Endothelial cell of umbilical vein (primary cell): Measurements from ENCODE around the gene RBM20. TPM values are rescaled to one million over a fixed set of nuclear protein-coding genes. Genes with fewer than 3 reads are reported as not detected.

Experiments
- BruUV-seq: library from RNA; stranded (reverse); fragments of 400-500 nt; replicated peaks from 2 replicates; lab custom pipeline; 2021; lab: Mats Ljungman, UMichigan
- CTCF ChIA-PET: fragments of 300-600, 350-600 bp; sonication (Branson Sonifier 250); formaldehyde crosslinking; loops from one replicate; lab custom pipeline; 2021; ENCODE audit warnings: antibody characterized with exemption, inconsistent platforms; lab: Charles Lee
- POLR2A ChIA-PET: fragments of 300-600, 350-600 bp; sonication (Branson Sonifier 250); formaldehyde crosslinking; loops from one replicate; lab custom pipeline; 2021; ENCODE audit warnings: antibody characterized with exemption, inconsistent platforms; lab: Charles Lee
- DNase-seq: peaks from one replicate; pipeline ENCODE4 v3.0.0-alpha.2; 2011; ENCODE audit warnings: low read depth, low spot score
- FAIRE-seq: peaks from 2 replicates; lab custom pipeline; 2011; peaks lifted over from hg19 to GRCh38; lab: Jason Lieb, UNC
- H2AFZ ChIP-seq: 2 replicates; pipeline ENCODE4 v1.6.0; 2012; ENCODE audit warnings: low read depth, low read length, control low read depth, inconsistent platforms
- H3K27ac ChIP-seq: 2 replicates; pipeline ENCODE4 v1.5.1; 2011; ENCODE audit warnings: low read depth, mild to moderate bottlenecking, control low read depth, low read length, moderate library complexity; ENCODE audit not compliant: insufficient read depth
- H3K27me3 ChIP-seq, 2 experiments: 2 replicates each; pipeline versions ENCODE4 v1.6.0 to v1.6.1; 2011; ENCODE audit warnings: low read length in 2 of 2, mixed read lengths in 1 of 2; ENCODE audit not compliant: control insufficient read depth in 2 of 2, insufficient read depth in 2 of 2
- H3K36me3 ChIP-seq, 2 experiments: 2 replicates in 1 of 2; 3 replicates in 1 of 2; pipeline ENCODE4 v1.5.1; 2011; ENCODE audit warnings: low read length in 2 of 2, mild to moderate bottlenecking in 1 of 2, moderate library complexity in 1 of 2; ENCODE audit not compliant: control insufficient read depth in 2 of 2, insufficient read depth in 2 of 2; ENCODE audit errors: extremely low read depth in 1 of 2
- H3K4me1 ChIP-seq: 3 replicates; pipeline ENCODE4 v1.5.1; 2011; ENCODE audit warnings: mild to moderate bottlenecking, low read length; ENCODE audit not compliant: control insufficient read depth, insufficient read depth; ENCODE audit errors: extremely low read depth
- H3K4me2 ChIP-seq: 2 replicates; pipeline ENCODE4 v1.6.1; 2011; ENCODE audit warnings: low read length, control low read depth, mixed read lengths; ENCODE audit not compliant: insufficient read depth
- H3K4me3 ChIP-seq, 3 experiments: fragments of 200-600 bp in 1 of 3; sonication (generic), shearing (Covaris generic) in 1 of 3; replicated peaks in 1 of 3; 2 replicates each; pipeline ENCODE4 v1.5.1; 2011 to 2016; ENCODE audit warnings: control low read depth in 3 of 3, low read length in 3 of 3, mild to moderate bottlenecking in 2 of 3, inconsistent platforms in 1 of 3, low read depth in 1 of 3, moderate library complexity in 1 of 3; ENCODE audit not compliant: insufficient read depth in 1 of 3
- H3K79me2 ChIP-seq: 2 replicates; pipeline ENCODE4 v1.6.0; 2012; ENCODE audit warnings: low read length, inconsistent platforms; ENCODE audit not compliant: control insufficient read depth, insufficient read depth
- H3K9ac ChIP-seq: replicated peaks from 2 replicates; pipeline ENCODE3; 2011; ENCODE audit warnings: low read length, control low read depth; ENCODE audit not compliant: insufficient read depth; ENCODE audit errors: extremely low read depth
- H3K9me1 ChIP-seq: replicated peaks from 3 replicates; pipeline ENCODE4 v1.6.0; 2011; ENCODE audit warnings: mild to moderate bottlenecking, low read length; ENCODE audit not compliant: control insufficient read depth, insufficient read depth; ENCODE audit errors: extremely low read depth
- H3K9me3 ChIP-seq: replicated peaks from 2 replicates; pipeline ENCODE4 v1.5.1; 2012; ENCODE audit warnings: low read length, inconsistent platforms; ENCODE audit not compliant: control insufficient read depth, insufficient read depth
- H4K20me1 ChIP-seq: replicated peaks from 2 replicates; pipeline ENCODE3; 2011; ENCODE audit warnings: mild to moderate bottlenecking, low read length; ENCODE audit not compliant: control insufficient read depth, insufficient read depth; ENCODE audit errors: extremely low read depth
- EZH2 ChIP-seq: IDR thresholded peaks from 2 replicates; pipeline ENCODE4 v1.6.1; 2012; ENCODE audit warnings: borderline replicate concordance, low read depth, mild to moderate bottlenecking, moderate library complexity, low read length, inconsistent platforms; ENCODE audit not compliant: severe bottlenecking
- FOS ChIP-seq: IDR thresholded peaks from 2 replicates; pipeline ENCODE4 v1.6.1; 2011; ENCODE audit warnings: mild to moderate bottlenecking, low read length, moderate library complexity, borderline replicate concordance; ENCODE audit not compliant: insufficient read depth
- GATA2 ChIP-seq: IDR thresholded peaks from 2 replicates; pipeline ENCODE4 v1.7.0; 2011; ENCODE audit warnings: low read depth, mild to moderate bottlenecking, moderate library complexity, mixed read lengths, low read length; ENCODE audit not compliant: insufficient read length, insufficient read depth
- JUN ChIP-seq: IDR thresholded peaks from 2 replicates; pipeline ENCODE4 v1.6.1; 2011; ENCODE audit warnings: borderline replicate concordance, low read depth; ENCODE audit not compliant: insufficient read length, insufficient read depth
- MAX ChIP-seq: IDR thresholded peaks from 2 replicates; pipeline ENCODE4 v1.6.1; 2011; ENCODE audit not compliant: insufficient read depth, insufficient read length
- MYC ChIP-seq: IDR thresholded peaks from one replicate; pipeline ENCODE4 v1.6.1; 2011; ENCODE audit warnings: mild to moderate bottlenecking, low read depth, low read length
- POLR2A ChIP-seq: IDR thresholded peaks from 2 replicates; pipeline ENCODE4 v1.6.1; 2012; ENCODE audit warnings: low read depth, mild to moderate bottlenecking, control low read depth, low read length
- POLR2AphosphoS5 ChIP-seq: IDR thresholded peaks from 2 replicates; pipeline ENCODE4 v1.6.1; 2012; ENCODE audit warnings: low read depth, mild to moderate bottlenecking, control low read depth, low read length, moderate library complexity; ENCODE audit not compliant: insufficient read depth
- dilution Hi-C: fragments of 300-500 bp; cut with MboI; formaldehyde crosslinking; loops from one replicate; pipeline ENCODE4 v1.15.0; 2019; ENCODE audit warnings: low sequenced_read_pairs; ENCODE audit not compliant: extremely low pct_ligation_motif_present
- intact Hi-C: fragments of 100-400 bp; cut with micrococcal nuclease; formaldehyde crosslinking; loops from one replicate; pipeline ENCODE4 v1.10.0; 2022
- polyA plus RNA-seq, 4 experiments: library from polyadenylated mRNA; depleted of rRNA in 3 of 4; stranded (reverse) in 3 of 4; unstranded in 1 of 4; fragments of >200 nt; gene quantifications; 2 replicates each; pipeline versions ENCODE4 v1.2.1 to v1.2.3, GENCODE V29; 2011 to 2012; ENCODE audit warnings: missing spikeins in 1 of 4
- total RNA-seq: library from RNA; stranded (reverse); gene quantifications from 2 replicates; pipeline ENCODE4 v1.2.3, GENCODE V29; 2021
- TF ChIP-seq, protein P1 (sequence below), 2 donors: IDR thresholded peaks; 1 replicate in 1 of 2; 2 replicates in 1 of 2; pipeline ENCODE4 v1.5.1; 2011; ENCODE audit warnings: low read length in 2 of 2, mild to moderate bottlenecking in 2 of 2, moderate library complexity in 2 of 2, control low read depth in 1 of 2, inconsistent platforms in 1 of 2, low read depth in 1 of 2; ENCODE audit not compliant: insufficient read depth in 1 of 2; ENCODE audit errors: extremely low read depth in 1 of 2

RBM20 gene
- total and polyA plus RNA-seq, 2 donors (not counting 3 experiments of a cell fraction or from before 2014, with no cell fraction given) = 0.04 TPM; not detected in 1

- DNase-seq (no peak), FAIRE-seq (no peak)
- H3K36me3 ChIP-seq = no peaks in the 10 kb centered on the region
- no peaks in the 10 kb centered on the region for H3K27me3 ChIP-seq
- ChIA-PET CTCF (interaction anchor here (0.8 kb wide), 1 partner anchor 9 kb away, joined by 3 read pairs; no protein-coding TSS in a partner anchor), POLR2A (no interaction called here)
- H3K4me1 ChIP-seq = no peaks in the 10 kb centered on the region
- no TSS peak for BruUV-seq
- TF ChIP-seq POLR2A (no peak), FOS (no peak), GATA2 (no peak), MYC (no peak), EZH2 (no peak), MAX (no peak), JUN (no peak), POLR2AphosphoS5 (no peak)
- TF ChIP-seq, protein P1, sequence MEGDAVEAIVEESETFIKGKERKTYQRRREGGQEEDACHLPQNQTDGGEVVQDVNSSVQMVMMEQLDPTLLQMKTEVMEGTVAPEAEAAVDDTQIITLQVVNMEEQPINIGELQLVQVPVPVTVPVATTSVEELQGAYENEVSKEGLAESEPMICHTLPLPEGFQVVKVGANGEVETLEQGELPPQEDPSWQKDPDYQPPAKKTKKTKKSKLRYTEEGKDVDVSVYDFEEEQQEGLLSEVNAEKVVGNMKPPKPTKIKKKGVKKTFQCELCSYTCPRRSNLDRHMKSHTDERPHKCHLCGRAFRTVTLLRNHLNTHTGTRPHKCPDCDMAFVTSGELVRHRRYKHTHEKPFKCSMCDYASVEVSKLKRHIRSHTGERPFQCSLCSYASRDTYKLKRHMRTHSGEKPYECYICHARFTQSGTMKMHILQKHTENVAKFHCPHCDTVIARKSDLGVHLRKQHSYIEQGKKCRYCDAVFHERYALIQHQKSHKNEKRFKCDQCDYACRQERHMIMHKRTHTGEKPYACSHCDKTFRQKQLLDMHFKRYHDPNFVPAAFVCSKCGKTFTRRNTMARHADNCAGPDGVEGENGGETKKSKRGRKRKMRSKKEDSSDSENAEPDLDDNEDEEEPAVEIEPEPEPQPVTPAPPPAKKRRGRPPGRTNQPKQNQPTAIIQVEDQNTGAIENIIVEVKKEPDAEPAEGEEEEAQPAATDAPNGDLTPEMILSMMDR (IDR thresholded peaks at IDR 0.05; ENCODE audit: extremely low read depth in 1 of 2, insufficient read depth in 1 of 2, low read depth in 1 of 2, low read length in 2 of 2) = no peak
- no peak overlapping the region for H3K4me3 ChIP-seq
- H2AFZ ChIP-seq = no peak overlapping the region
- H3K9me1 ChIP-seq = no peaks in the 10 kb centered on the region
- H3K27ac ChIP-seq = no peak overlapping the region
- no peaks in the 10 kb centered on the region for H3K9me3 ChIP-seq
- dilution Hi-C loops (no loop called here), intact Hi-C loops (no loop called here)
- no peak overlapping the region for H3K9ac ChIP-seq
- H4K20me1 ChIP-seq = no peaks in the 10 kb centered on the region
- H3K79me2 ChIP-seq = no peaks in the 10 kb centered on the region
- no peak overlapping the region for H3K4me2 ChIP-seq
Observed at GRCh38 chr10:110836706-110837105, 192.6 kb downstream of the RBM20 start.
